GM12878 (cell line): ENCODE measurements around the gene MRPL54. TPM values are rescaled to one million over a fixed set of nuclear protein-coding genes. Genes with fewer than 3 reads are reported as not detected.

Experiments
- ATAC-seq: fragments of 200-7000 bp; cut with Tn5 transposase; 3 replicates; pipeline ENCODE4 v1.9.1; 2020; ENCODE audit warnings: mild to moderate bottlenecking, moderate library complexity
- BruUV-seq: library from RNA; stranded (reverse); fragments of 400-500 nt; replicated peaks from 2 replicates; lab custom pipeline; 2021; lab: Mats Ljungman, UMichigan
- CTCF ChIA-PET: fragments of 300-600 bp; sonication (Branson Sonifier 250); formaldehyde crosslinking; extraction: SDS; loops from one replicate; lab custom pipeline; 2021; ENCODE audit warnings: inconsistent platforms; lab: Yijun Ruan, JAX
- POLR2A ChIA-PET: fragments of 350-600 bp; formaldehyde crosslinking; extraction: SDS; loops from one replicate; lab custom pipeline; 2021; ENCODE audit warnings: inconsistent platforms; lab: Charles Lee
- RAD21 ChIA-PET: fragments of 300-600 bp; sonication (Branson Sonifier 250); formaldehyde crosslinking; loops from one replicate; lab custom pipeline; 2023; ENCODE audit warnings: antibody characterized with exemption; ENCODE audit not compliant: unreplicated experiment; lab: Charles Lee
- SMC1A ChIA-PET: fragments of 300-600 bp; sonication (Branson Sonifier 250); formaldehyde crosslinking; loops from one replicate; lab custom pipeline; 2023; ENCODE audit not compliant: unreplicated experiment, uncharacterized antibody; lab: Charles Lee
- DNase-seq: peaks from one replicate; pipeline ENCODE4 v3.0.0-alpha.2; 2011; ENCODE audit warnings: low read depth, low spot score
- FAIRE-seq: peaks from 3 replicates; lab custom pipeline; 2011; peaks lifted over from hg19 to GRCh38; lab: Jason Lieb, UNC
- H2AFZ ChIP-seq: 2 replicates; pipeline ENCODE4 v1.6.0; 2011; ENCODE audit warnings: low read depth, low read length, control low read depth; ENCODE audit not compliant: control insufficient read depth
- H3K27ac ChIP-seq: 2 replicates; pipeline ENCODE4 v1.5.1; 2011; ENCODE audit warnings: control low read depth; ENCODE audit not compliant: control insufficient read depth, insufficient read depth
- H3K27me3 ChIP-seq, 2 experiments: replicated peaks in 1 of 2; 2 replicates each; pipeline versions ENCODE4 v1.6.0 to v1.6.1; 2011; ENCODE audit warnings: low read length in 1 of 2; ENCODE audit not compliant: control insufficient read depth in 2 of 2, insufficient read depth in 2 of 2
- H3K36me3 ChIP-seq, 2 experiments: 2 replicates each; pipeline ENCODE4 v1.5.1; 2011; ENCODE audit warnings: low read length in 1 of 2; ENCODE audit not compliant: control insufficient read depth in 2 of 2, insufficient read depth in 2 of 2
- H3K4me1 ChIP-seq: 2 replicates; pipeline ENCODE4 v1.6.1; 2011; ENCODE audit warnings: mild to moderate bottlenecking, low read length, moderate library complexity, mixed read lengths; ENCODE audit not compliant: control insufficient read depth, insufficient read depth
- H3K4me2 ChIP-seq: 2 replicates; pipeline ENCODE4 v1.6.0; 2011; ENCODE audit warnings: control low read depth; ENCODE audit not compliant: control insufficient read depth, insufficient read depth
- H3K4me3 ChIP-seq: fragments of 200-600 bp; sonication (generic); 2 replicates; pipeline ENCODE4 v1.5.1; 2016
- H3K79me2 ChIP-seq: 2 replicates; pipeline ENCODE4 v1.6.0; 2011; ENCODE audit warnings: low read length; ENCODE audit not compliant: control insufficient read depth, insufficient read depth
- H3K9ac ChIP-seq: 2 replicates; pipeline ENCODE4 v1.8.0; 2011; ENCODE audit warnings: low read length, control low read depth, mixed read lengths; ENCODE audit not compliant: control insufficient read depth, insufficient read depth
- H3K9me3 ChIP-seq: replicated peaks from 3 replicates; pipeline ENCODE4 v1.5.1; 2011; ENCODE audit warnings: mild to moderate bottlenecking, low read length; ENCODE audit not compliant: control insufficient read depth, insufficient read depth
- H4K20me1 ChIP-seq: 2 replicates; pipeline ENCODE4 v1.6.0; 2011; ENCODE audit not compliant: control insufficient read depth, insufficient read depth
- CHD4 ChIP-seq: fragments of 200-600 bp; sonication (generic); IDR thresholded peaks from 2 replicates; pipeline ENCODE4 v1.6.1; 2016; ENCODE audit warnings: mild to moderate bottlenecking
- CREB1 ChIP-seq: IDR thresholded peaks from 2 replicates; pipeline ENCODE4 v1.6.1; 2012; ENCODE audit warnings: low read depth, mild to moderate bottlenecking, inconsistent platforms
- E2F8 ChIP-seq: fragments of 450-650 bp; IDR thresholded peaks from 2 replicates; pipeline ENCODE4 v1.6.1; 2018; ENCODE audit warnings: mild to moderate bottlenecking, low read depth, moderate library complexity; ENCODE audit not compliant: partially characterized antibody
- EP300 ChIP-seq, 2 experiments: fragments of 150-350 bp in 1 of 2; IDR thresholded peaks; 2 replicates each; pipeline ENCODE4 v1.6.1; 2011 to 2012; ENCODE audit warnings: low read depth in 2 of 2, low read length in 2 of 2, borderline replicate concordance in 1 of 2, improper control_type of control experiment in 1 of 2, inconsistent platforms in 1 of 2; ENCODE audit not compliant: control insufficient read depth in 1 of 2
- FOXK2 ChIP-seq: fragments of 450-650 bp; IDR thresholded peaks from 2 replicates; pipeline ENCODE4 v1.6.1; 2017; ENCODE audit warnings: mild to moderate bottlenecking, moderate library complexity
- MYB ChIP-seq: fragments of 150-350 bp; IDR thresholded peaks from 2 replicates; pipeline ENCODE4 v1.6.1; 2014; ENCODE audit warnings: mild to moderate bottlenecking, low read depth, low read length, borderline replicate concordance
- NR2C1 ChIP-seq: fragments of 450-650 bp; IDR thresholded peaks from 2 replicates; pipeline ENCODE4 v1.6.1; 2017; ENCODE audit warnings: antibody characterized with exemption, mild to moderate bottlenecking, moderate library complexity
- NR2C2 ChIP-seq: IDR thresholded peaks from 2 replicates; pipeline ENCODE4 v1.6.1; 2011; ENCODE audit warnings: borderline replicate concordance, low read depth; ENCODE audit not compliant: control insufficient read depth, insufficient read length
- RFX5 ChIP-seq: IDR thresholded peaks from 2 replicates; pipeline ENCODE4 v1.6.1; 2011; ENCODE audit warnings: low read depth, low read length, improper control_type of control experiment
- SIX5 ChIP-seq: IDR thresholded peaks from 2 replicates; pipeline ENCODE4 v1.6.1; 2011; ENCODE audit warnings: mild to moderate bottlenecking, low read depth, low read length, moderate library complexity; ENCODE audit not compliant: severe bottlenecking
- STAT1 ChIP-seq: fragments of 450-650 bp; conservative IDR thresholded peaks from 2 replicates; pipeline ENCODE4 v1.6.1; 2014; ENCODE audit warnings: antibody characterized with exemption, mild to moderate bottlenecking
- ZNF207 ChIP-seq: fragments of 450-650 bp; IDR thresholded peaks from 2 replicates; pipeline ENCODE4 v1.6.1; 2014; ENCODE audit warnings: antibody characterized with exemption, mild to moderate bottlenecking, borderline replicate concordance
- WGBS: methylation state at CpG from one replicate; pipeline ENCODE4 v1.1.6; 2016; ENCODE audit warnings: low lambda C conversion rate; ENCODE audit not compliant: insufficient replicate concordance, insufficient coverage; ENCODE audit errors: missing lambda C conversion rate; 5-methylcytosine and 5-hydroxymethylcytosine counted together
- in situ Hi-C: fragments of 300-500 bp; cut with MboI; formaldehyde crosslinking; loops from 9 replicates; pipeline ENCODE4 v1.14.3; 2018; ENCODE audit warnings: mixed read lengths
- intact Hi-C: fragments of 100-400 bp; cut with micrococcal nuclease; formaldehyde crosslinking; loops from one replicate; pipeline ENCODE4 v1.14.2; 2022; ENCODE audit not compliant: unreplicated experiment
- polyA plus RNA-seq, 11 experiments: library from polyadenylated mRNA; depleted of rRNA in 4 of 11; unstranded in 6 of 11; stranded (reverse) in 5 of 11; fragments of >200 nt; fragmentation: Nextera tagmentation in 4 of 11; fragmentation: Illumina TruSeq in 1 of 11; extraction: Ambion mirVana in 4 of 11; extraction: Trizol in 1 of 11; gene quantifications; 1 replicate in 1 of 11; 2 replicates in 10 of 11; pipeline versions ENCODE4 v1.2.1 to v1.2.3, GENCODE V29; 2011 to 2016; ENCODE audit warnings: inconsistent platforms in 2 of 11, missing spikeins in 2 of 11, low read depth in 1 of 11
- total RNA-seq, 4 experiments: library from RNA; depleted of rRNA in 3 of 4; stranded (reverse); fragments of >200 nt in 3 of 4; fragmentation: Illumina TruSeq in 1 of 4; extraction: Trizol in 1 of 4; gene quantifications; 2 replicates each; pipeline versions ENCODE4 v1.2.1 to v1.2.3, GENCODE V29; 2013 to 2021
- TF ChIP-seq, protein P1 (sequence below): fragments of 450-650 bp; conservative IDR thresholded peaks from 2 replicates; pipeline ENCODE4 v1.6.1; 2017; ENCODE audit warnings: mild to moderate bottlenecking, moderate library complexity
- TF ChIP-seq, protein P2 (sequence below): IDR thresholded peaks from 2 replicates; pipeline ENCODE4 v1.6.1; 2012; ENCODE audit warnings: low read length, inconsistent platforms
- TF ChIP-seq, protein P3 (sequence below): fragments of 450-650 bp; IDR thresholded peaks from 2 replicates; pipeline ENCODE4 v1.6.1; 2017; ENCODE audit warnings: borderline replicate concordance

Gene MRPL54
- total and polyA plus RNA-seq, 10 of the 15 experiments (the other 5 are each of a cell fraction or from before 2014, with no cell fraction given) = 3.1 to 98.7 (median 75.2) TPM

- RAD21 ChIA-PET = interaction anchor here (0.6 to 2.1 kb wide), 10 partner anchors 10 to 1614 kb away, joined by 3 to 7 read pairs (median 4); no protein-coding TSS in a partner anchor
- peak overlapping the region; percentile 85 for H3K4me2 ChIP-seq
- SMC1A ChIA-PET = interaction anchor here (0.6 to 1.5 kb wide), 10 partner anchors 18 to 445 kb away, joined by 3 to 8 read pairs (median 3); partner anchors contain the start of gene EEF2
- FAIRE-seq = no peak
- H3K27ac ChIP-seq = peak overlapping the region; percentile 100
- no peak for ATAC-seq
- peaks cover 4% of the 10 kb centered on the region; the same call in 1 of the 2 replicates for H3K4me1 ChIP-seq
- H3K9me3 ChIP-seq = no peaks in the 10 kb centered on the region
- BruUV-seq = no TSS peak
- WGBS = 0% methylated on average over 1 of the region's 1 CpG
- H3K36me3 ChIP-seq = peaks cover 0 to 6% of the 10 kb centered on the region in 2 experiments; a peak in 3 of 4 replicates
- H3K79me2 ChIP-seq = peaks cover 25% of the 10 kb centered on the region
- DNase-seq = no peak
- H3K27me3 ChIP-seq = no peaks in the 10 kb centered on the region
- H3K4me3 ChIP-seq = no peak overlapping the region
- H2AFZ ChIP-seq = peak overlapping the region; percentile 97
- intact Hi-C loops = no loop called here
- TF ChIP-seq, protein P1, sequence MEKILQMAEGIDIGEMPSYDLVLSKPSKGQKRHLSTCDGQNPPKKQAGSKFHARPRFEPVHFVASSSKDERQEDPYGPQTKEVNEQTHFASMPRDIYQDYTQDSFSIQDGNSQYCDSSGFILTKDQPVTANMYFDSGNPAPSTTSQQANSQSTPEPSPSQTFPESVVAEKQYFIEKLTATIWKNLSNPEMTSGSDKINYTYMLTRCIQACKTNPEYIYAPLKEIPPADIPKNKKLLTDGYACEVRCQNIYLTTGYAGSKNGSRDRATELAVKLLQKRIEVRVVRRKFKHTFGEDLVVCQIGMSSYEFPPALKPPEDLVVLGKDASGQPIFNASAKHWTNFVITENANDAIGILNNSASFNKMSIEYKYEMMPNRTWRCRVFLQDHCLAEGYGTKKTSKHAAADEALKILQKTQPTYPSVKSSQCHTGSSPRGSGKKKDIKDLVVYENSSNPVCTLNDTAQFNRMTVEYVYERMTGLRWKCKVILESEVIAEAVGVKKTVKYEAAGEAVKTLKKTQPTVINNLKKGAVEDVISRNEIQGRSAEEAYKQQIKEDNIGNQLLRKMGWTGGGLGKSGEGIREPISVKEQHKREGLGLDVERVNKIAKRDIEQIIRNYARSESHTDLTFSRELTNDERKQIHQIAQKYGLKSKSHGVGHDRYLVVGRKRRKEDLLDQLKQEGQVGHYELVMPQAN = no peak
- TF ChIP-seq SIX5 = no peak
- no peak for TF ChIP-seq CHD4
- TF ChIP-seq NR2C1 = no peak
- TF ChIP-seq MYB = no peak
- no peak for TF ChIP-seq NR2C2
- TF ChIP-seq CREB1 = no peak
- TF ChIP-seq RFX5 = no peak
- no peak for TF ChIP-seq E2F8
- TF ChIP-seq FOXK2 = no peak
- TF ChIP-seq, protein P2, sequence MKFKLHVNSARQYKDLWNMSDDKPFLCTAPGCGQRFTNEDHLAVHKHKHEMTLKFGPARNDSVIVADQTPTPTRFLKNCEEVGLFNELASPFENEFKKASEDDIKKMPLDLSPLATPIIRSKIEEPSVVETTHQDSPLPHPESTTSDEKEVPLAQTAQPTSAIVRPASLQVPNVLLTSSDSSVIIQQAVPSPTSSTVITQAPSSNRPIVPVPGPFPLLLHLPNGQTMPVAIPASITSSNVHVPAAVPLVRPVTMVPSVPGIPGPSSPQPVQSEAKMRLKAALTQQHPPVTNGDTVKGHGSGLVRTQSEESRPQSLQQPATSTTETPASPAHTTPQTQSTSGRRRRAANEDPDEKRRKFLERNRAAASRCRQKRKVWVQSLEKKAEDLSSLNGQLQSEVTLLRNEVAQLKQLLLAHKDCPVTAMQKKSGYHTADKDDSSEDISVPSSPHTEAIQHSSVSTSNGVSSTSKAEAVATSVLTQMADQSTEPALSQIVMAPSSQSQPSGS = no peak
- TF ChIP-seq, protein P3, sequence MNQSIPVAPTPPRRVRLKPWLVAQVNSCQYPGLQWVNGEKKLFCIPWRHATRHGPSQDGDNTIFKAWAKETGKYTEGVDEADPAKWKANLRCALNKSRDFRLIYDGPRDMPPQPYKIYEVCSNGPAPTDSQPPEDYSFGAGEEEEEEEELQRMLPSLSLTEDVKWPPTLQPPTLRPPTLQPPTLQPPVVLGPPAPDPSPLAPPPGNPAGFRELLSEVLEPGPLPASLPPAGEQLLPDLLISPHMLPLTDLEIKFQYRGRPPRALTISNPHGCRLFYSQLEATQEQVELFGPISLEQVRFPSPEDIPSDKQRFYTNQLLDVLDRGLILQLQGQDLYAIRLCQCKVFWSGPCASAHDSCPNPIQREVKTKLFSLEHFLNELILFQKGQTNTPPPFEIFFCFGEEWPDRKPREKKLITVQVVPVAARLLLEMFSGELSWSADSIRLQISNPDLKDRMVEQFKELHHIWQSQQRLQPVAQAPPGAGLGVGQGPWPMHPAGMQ = no peak
- TF ChIP-seq STAT1 = no peak
- TF ChIP-seq EP300 (IDR thresholded peaks at IDR 0.05; ENCODE audit: borderline replicate concordance in 1 of 2, control insufficient read depth in 1 of 2, low read depth in 2 of 2, low read length in 2 of 2) = no peak
- no peak for TF ChIP-seq ZNF207
- TF ChIP-seq, all 136 proteins: peak for 0
- H4K20me1 ChIP-seq = no peaks in the 10 kb centered on the region
- CTCF ChIA-PET = interaction anchor here (0.7 to 2.3 kb wide), 10 partner anchors 9 to 486 kb away, joined by 3 to 13 read pairs (median 3); partner anchors contain the start of genes EEF2 and PIP5K1C
- peak overlapping the region; percentile 98 for H3K9ac ChIP-seq
- in situ Hi-C loops = no loop called here
- POLR2A ChIA-PET = interaction anchor here (0.6 to 1.9 kb wide), 7 partner anchors 208 to 1692 kb away, joined by 3 to 5 read pairs (median 4); partner anchors contain the start of gene MPND
These were observed 380 bp upstream of the MRPL54 start for GRCh38 chr19:3762130-3762473.
